Stimulated activated CD4-positive, alpha-beta T cell treated with anti-CD3 and anti-CD28 coated beads, Interleukin-15, amount 100 ng/mL, for 1 hour (primary cell): ENCODE measurements around the gene USE1.

ENCODE experiments used
- DNase-seq, 2 donors: peaks; one replicate each; pipeline ENCODE4 v3.0.0-alpha.2; 2020; ENCODE audit warnings: low read depth in 1 of 2, low spot score in 1 of 2

Gene USE1

DNA sequence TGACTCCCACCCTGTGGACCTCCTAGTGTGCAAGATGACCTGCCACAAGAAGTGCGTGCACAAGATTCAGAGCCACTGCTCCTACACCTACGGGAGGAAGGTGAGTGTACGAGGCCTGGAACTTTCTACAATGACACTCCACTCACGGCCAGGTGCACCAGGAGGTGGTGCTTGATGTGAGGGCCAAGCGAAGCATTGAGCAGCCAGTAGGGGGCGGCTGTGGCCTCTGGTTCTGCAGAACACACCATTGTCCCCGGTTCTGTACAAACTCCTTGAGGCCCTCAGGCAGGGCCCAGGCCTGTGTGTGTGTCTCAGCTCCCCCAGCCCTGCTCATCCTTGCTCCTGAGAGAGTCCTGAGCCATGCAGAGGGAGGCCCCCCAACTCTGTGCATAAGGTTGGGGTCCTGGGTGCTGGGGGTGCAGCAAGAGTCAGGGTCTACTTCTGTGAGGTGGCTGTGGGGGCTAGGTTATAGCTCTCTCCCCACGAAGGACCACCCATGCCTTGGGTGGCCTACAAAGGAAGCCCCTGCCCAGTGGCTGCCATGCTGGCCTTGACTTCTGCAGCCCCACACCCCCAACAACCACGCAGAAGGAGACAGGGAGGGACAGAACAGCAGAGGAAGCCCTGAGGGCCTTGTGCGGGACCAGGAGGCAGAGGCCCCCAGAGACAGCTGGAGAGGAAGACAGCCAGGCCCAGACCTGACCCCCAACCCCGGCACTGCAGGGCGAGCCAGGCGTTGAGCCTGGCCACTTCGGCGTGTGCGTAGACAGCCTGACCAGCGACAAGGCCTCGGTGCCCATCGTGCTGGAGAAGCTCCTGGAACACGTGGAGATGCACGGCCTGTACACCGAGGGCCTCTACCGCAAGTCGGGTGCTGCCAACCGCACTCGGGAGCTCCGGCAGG lies 9.7 kb upstream of the USE1 start:
- DNase-seq: peak; percentile 38 to 41

DNA sequence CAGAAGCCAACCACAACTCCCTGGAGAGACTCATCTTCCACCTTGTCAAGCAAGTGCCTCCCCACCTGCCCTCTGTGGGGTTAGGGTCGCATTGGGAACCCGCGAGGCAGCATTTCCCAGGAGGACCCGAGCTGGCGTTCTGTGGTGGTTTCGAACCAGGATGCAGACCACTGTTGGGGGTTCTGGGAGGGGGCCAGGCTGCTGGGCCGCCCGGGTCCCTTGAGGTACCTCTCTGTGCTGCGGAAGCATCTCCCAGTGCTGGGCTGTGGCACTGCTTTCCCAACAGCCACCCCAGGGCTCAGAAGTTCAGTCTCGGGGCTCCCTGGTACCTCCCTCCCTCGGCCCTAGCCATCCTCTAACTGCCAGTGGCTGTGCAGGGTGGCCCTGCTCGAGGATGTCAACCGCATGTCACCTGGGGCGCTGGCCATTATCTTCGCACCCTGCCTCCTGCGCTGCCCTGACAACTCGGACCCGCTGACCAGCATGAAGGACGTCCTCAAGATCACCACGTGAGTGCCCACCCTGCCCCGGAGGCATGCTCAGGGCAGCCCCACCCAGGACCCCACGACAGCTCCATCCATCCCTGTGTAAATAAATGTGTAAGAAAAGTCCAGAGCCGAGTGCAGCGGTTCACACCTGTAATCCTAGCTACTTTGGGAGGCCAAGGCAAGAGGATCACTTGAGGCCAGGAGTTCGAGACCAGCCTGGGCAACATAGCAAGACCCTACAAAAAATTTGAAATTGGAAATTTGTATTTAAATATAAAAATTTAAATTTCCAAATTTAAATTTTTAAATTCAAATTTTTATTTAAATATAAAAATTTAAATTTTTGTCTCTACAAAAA lies 8.2 kb upstream of the USE1 start:
- no peak for DNase-seq

DNA sequence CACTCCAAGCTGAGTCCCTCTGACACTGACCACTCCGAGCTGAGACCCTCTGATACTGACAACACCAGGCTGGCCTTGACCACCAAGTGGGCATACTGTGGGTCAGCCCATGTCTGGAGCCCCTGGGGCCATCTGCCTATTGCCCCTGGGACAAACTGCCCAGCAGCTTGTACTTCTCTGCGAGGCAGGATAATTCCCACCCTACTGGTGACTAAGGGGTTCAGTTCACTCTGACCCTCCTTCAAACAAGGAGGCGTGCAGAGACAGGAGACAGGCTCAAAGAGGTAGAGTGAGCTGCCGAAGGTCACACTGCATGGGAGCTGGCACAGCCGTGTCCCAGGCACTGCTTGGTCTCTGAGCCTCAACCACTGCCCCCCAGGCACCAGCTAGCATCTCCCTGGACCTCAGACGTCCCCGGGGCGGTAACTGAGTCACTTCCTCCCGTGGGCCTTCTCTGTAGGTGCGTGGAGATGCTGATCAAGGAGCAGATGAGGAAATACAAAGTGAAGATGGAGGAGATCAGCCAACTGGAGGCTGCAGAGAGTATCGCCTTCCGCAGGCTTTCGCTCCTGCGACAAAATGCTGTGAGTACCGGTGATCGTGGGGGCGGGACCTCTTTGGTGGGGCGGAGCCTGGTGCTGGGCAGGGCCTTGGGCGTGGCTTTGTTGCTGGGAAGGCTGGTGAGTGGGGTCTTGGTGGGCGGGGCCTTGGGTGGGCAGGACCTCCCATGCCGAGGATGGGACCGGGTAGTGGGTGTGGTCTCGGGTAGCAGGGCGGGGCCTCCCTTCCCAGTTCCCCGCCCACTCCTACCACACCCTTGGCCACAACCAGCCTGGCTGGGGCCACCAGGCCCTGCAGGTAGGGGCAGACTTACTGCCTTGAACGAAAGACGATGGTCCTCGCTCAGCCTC lies 5.8 kb upstream of the USE1 start:
- peak in 1 of 2 donors; percentile 23 for DNase-seq

DNA sequence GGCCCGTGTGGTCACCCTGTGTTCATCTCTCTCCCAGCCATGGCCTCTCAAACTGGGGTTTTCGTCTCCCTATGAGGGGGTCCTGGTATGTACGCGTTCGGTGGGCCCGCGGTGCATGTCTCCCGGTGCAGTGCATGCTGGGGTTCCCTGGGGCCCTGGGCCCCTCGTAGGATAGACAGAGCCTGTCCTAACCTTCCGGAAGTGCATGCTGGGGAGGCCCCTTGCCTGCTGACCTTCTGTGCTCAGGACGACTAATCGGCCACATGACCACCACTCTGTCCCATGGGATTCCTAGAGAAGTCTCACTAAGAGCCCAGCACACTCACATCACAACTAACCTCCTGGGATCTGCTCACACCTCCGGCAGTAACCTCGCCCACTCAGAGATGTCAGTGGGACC lies 4.9 kb upstream of the USE1 start:
- DNase-seq: no peak

DNA sequence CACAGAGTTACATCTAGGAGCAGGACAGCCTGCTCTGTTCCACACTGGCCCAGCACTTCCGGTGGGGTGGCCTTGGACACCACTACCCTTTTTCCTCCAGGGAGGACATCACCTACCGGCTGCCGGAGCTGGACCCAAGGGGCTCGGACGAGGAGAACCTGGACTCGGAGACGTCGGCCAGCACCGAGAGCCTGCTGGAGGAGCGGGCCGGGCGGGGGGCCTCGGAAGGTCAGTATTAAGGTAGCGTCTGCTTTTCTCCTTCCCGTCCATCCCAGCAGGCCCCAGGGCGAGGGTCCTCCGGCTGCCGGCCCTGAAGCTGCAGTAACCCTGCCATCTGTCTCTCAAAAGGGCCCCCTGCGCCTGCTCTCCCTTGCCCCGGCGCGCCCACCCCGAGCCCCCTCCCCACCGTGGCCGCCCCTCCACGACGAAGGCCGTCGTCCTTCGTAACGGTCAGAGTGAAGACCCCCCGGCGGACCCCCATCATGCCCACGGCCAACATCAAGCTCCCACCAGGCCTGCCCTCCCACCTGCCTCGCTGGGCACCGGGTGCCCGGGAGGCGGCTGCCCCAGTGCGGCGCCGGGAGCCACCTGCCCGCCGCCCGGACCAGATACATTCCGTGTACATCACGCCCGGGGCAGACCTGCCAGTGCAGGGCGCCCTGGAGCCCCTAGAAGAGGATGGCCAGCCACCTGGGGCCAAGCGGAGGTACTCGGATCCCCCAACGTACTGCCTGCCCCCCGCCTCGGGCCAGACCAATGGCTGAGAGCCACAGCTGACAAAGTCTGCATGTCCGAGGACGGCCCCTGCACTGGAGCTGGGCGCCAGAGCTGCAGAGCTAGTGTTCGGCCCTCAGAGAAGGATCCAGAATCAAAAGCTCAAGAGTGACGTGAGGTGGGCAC lies 3.4 kb upstream of the USE1 start:
- no peak for DNase-seq

DNA sequence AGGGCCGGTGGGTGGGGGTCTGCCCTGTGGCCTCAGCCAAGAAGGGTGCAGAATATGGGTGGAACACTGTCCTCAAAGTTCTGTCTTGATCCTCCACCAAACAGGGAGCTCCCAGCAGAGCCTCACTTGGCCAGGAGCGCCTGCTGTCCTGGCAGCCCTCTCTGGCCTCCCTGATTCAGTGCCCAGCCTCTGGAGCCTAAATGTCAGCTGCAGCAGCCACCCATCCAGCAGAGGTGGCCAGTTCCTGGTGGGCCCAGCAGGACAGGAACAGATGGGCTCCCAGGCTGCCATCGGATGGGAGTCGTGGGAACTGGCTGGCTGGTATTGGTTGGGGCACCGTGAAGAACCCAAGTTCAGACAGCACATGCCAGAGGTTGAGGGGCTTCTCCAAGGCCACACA lies 1.8 kb upstream of the USE1 start:
- no peak for DNase-seq

DNA sequence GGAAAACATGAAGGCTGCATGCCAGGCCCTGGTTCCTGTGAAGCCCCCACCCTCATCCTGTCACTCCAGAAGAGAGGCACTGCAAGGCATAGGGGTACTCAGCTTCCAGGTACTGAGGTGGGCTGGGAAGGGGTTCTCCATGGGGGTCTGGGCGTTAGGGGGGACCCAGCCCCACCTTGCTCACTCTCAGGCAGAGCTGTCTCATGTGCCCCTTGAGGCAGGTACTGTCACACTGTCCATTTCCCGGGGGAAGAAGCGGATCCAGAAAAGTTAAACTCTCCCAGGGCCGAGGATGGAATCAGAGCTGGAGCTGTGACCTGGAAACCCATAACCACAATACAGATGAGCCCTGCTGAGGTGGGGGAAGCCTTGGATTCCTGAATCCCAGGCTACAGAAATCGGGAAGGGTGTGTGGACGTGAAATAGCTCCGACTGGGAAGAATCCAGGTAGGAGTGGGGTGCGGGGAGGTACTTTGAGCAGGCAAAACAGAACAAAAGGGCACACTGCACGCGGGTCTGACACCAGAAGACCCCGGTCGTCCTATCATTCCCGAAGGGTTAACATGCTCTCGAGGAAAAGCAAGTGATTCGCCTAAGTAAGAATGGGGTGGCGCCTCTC lies 540 bp upstream of the USE1 start:
- DNase-seq: no peak

DNA sequence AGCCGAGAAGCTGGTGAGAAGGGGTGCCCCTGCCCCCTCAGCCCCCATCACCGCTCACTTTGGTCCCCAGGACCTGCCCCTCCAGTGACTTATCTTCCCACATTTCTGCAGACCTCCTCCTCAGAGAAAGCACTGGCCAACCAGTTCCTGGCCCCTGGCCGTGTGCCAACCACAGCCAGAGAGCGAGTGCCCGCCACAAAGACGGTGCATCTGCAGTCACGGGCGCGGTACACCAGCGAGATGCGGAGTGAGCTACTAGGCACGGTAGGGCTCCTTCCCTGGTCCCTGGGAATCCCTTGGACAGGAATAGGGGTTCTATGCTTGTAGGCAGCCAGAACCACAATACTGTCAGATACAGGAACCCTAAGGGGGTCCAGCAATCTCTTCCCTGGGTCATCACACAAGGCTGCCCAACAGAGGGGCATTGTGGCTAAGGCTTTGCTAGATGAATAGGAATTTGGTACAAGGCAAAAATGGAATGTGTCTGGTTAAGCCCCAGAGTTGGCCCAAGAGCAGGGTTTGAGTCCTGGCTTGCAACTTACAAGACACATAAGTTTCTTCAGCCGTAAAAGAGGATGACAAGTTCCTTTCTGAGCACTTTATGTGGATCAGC lies 1.0 kb downstream of the USE1 start:
- no peak for DNase-seq

DNA sequence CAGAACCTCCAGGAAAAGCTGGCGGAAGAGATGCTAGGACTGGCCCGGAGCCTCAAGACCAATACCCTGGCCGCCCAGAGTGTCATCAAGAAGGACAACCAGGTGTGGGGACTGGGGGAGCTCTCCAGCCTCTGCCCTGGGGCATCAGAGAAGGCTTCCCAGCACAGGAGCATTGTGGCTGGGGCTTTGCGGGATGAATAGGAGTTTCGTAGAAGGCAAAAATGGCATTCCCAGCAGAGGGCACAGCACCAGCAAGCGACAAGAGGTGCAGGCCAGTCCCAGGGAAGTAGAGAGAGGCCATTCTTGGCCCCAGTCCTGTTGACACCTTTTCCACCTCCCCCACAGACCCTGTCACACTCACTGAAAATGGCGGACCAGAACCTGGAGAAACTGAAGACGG lies 4.1 kb downstream of the USE1 start:
- no peak for DNase-seq

DNA sequence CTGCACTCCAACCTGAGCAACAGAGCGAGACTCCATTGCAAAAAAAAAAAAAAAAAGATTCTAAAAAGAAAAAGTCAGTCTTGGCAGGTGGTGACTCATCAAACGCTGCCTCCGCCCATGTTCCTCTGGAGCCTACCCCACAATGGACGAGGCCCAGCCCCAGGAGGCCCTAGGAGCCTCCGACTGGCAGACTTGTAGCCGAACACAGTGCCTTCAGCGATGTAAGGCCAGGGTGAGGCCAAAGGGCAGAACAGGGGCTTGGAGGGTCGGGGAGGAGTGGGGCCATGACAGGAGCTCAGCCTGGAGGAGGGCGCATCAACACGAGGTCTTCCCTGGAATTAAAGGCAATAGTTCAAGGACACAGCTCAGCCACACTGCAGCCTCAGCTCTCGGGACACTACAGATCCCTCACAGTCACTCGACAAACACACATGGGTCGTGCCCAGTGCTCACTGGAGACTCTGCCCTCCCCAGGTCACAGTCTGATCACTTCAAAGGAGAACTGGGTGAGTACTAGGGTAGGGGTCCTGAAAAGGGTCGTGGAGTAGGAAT lies 5.1 kb downstream of the USE1 start:
- no peak for DNase-seq

DNA sequence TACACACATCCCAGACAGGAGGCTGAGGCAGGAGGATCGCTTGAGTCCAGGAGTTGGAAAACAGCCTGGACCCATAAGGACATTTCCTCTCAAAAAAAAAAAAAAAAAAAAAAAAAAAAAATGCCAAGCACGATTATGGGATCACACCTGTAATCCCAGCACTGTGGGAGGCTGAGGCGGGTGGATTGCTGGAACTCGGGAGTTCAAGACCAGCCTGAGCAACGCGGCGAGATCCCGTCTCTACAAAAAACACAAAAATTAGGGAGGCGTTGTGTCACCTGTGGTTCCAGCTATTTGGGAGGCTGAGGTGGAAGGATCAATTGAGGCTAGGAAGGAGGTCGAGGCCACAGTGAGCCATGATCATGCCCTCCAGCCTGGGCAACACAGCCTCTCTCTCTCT lies 9.9 kb downstream of the USE1 start:
- DNase-seq: no peak

DNA sequence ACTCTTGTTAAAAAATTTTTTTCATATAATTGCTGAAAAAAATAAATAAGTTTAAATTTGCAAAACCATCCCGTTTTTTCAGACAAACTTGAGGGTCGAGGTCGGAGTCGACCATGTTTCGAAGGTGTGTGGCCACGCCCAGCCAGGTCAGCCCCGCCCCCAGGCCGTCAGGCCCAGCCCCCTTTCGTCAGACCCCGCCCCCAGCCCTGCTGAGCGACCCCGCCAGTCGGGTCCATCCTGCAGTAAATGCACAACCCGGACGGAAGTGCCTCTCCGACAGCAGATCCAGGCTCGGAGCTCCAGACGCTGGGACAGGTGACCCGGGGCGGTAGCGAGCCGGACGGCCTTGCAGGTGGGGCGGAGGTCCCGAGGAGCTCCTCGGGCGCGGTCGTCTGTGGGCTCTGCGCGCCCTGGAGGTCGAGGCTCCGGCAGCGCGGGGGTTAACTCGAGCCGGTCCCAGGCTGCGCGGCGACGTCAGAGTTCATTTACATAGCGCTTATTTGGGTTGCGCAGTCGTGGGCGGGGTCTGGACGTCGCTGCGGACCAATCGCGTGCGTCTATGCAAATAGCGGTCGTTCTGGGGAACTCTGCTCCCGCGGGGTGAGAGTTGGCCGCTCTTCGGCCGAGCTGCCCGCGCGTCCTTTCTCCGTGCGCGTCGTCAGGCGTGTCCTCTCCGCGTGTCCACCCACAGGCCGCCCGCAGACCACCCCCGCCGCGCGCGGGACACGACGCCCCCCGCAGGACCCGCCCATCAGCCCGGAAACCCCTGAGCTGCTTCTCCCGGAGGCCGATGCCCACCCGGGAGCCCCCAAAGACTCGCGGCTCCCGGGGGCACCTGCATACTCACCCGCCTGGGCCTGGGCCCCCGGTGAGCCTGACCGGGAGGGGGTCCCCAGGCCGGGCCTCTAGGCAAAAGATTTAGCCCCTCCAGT lies 11.1 kb downstream of the USE1 start, which contains the start of gene OCEL1:
Gene OCEL1, plus strand, starts transcription at position 225 of the 932 bp plus-strand sequence. Its CDS starts 22 bp downstream, at position 247.
- DNase-seq: peak; percentile 92

DNA sequence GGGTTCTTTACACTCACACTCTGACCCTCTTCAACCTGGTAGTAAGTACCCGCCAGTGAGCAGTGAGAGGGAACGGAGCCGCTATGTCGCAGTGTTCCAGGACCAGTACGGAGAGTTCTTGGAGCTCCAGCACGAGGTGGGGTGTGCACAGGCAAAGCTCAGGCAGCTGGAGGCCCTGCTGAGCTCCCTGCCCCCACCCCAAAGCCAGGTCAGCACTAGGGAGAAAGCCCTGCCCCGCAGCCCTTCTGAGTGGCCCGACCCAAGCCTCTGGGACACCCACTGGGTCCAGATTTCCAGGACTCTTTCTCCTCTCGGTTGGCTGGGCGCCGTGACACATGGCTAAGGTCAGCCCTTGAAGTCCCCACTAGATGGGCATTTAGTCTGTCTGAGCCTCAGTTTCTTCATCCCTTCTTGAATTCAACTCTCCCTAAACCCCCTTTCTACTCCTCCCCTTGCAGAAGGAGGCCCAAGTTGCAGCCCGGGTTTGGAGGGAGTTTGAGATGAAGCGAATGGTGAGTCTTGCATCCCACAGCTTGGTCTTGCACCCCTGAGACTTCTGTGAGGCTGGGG lies 12.7 kb downstream of the USE1 start:
- DNase-seq: no peak

DNA sequence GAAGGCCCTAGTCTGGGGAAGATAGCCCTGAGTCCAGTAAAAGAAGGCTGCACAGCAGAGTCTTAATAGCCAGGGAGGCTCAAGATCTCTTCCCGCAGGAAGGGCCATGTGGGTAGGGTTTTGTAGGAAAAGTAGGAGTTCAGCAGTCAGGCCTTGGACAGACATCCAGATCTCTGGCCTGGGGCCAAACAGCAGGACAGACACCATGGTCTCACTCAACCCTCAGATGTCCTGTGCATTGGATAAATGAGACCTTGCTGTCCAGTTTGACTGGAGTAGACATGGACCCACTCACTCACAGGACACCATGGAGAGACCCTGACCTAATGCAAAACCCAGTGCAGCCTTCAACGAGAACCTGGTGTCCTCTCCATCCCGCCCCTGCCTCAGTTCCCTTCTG lies 14.7 kb downstream of the USE1 start:
- no peak for DNase-seq

DNA sequence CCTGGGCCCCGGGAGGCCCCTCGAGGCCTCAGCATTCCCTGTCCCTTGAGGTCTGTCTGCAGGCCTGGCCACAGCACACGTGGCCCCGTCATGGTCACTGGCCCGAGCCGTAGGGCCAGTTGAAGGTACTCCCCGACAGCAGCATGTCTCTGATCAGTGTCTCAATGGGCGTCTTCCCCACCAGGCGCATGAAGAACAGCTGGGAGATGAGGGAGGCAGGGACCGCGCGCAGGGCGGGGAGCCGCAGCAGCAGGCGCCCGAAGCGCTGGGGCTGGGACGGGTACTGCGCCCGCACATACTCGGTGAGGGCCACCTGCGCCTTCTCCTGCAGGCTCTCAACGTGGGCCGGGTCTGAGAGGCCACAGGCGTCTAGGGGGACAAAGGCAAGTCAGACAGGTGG lies 17.1 kb downstream of the USE1 start:
- DNase-seq: no peak

DNA sequence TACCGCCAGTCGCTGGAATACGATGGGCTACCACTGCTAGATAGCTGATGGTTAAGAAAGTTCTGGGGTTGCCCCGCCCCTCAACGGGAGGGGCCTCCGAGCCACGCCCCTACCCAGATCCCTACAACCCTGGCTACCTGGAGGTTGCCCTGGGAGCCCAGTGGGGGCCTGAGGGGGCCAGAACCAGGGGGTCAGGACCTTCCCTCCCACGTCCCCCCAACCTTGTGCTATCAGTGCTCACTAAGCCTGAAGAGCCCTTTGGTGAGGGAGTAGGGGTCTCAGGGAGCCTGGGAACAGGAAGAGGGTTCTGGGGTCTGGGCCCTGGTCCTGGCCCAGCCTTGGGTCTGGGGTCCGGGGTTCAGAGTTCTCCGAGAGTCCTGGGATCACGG lies 19.7 kb downstream of the USE1 start:
- DNase-seq: peak; percentile 33 to 60

DNA sequence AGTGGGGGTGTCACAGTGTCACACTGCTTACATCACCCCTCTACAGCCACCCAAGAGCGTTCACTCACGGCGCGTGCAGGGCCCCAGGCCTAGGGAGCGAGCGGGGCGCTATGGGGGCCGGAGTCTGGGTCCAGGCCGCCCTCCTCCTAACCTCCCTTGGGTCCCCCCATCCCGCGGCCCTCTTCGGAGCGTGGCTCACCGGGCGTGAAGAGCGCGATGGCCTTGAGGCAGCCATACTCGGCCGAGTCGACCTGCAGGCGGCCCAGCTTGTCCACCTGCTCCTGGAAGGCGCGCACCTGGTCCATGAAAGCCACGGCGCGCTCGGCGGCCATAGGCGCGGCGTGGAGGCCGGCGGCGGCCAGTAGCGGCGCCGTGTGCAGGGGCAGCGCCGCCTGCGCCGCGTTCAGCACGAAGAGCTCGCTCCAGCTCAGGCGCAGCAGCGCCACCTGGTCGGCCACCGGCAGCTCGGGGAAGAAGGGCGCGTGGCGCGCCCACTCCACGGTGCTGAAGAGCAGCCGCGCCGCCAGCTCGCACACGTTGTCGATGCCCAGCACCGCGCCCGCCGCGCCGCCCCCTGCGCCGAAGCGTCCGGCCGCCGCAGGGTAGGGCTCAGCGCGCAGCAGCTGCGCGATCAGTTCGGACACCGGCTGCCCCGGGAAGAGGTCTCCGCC lies 20.3 kb downstream of the USE1 start:
- DNase-seq: peak; percentile 60 to 64
